Measurements from ENCODE around the gene FOXN3.

Gene FOXN3

DNA sequence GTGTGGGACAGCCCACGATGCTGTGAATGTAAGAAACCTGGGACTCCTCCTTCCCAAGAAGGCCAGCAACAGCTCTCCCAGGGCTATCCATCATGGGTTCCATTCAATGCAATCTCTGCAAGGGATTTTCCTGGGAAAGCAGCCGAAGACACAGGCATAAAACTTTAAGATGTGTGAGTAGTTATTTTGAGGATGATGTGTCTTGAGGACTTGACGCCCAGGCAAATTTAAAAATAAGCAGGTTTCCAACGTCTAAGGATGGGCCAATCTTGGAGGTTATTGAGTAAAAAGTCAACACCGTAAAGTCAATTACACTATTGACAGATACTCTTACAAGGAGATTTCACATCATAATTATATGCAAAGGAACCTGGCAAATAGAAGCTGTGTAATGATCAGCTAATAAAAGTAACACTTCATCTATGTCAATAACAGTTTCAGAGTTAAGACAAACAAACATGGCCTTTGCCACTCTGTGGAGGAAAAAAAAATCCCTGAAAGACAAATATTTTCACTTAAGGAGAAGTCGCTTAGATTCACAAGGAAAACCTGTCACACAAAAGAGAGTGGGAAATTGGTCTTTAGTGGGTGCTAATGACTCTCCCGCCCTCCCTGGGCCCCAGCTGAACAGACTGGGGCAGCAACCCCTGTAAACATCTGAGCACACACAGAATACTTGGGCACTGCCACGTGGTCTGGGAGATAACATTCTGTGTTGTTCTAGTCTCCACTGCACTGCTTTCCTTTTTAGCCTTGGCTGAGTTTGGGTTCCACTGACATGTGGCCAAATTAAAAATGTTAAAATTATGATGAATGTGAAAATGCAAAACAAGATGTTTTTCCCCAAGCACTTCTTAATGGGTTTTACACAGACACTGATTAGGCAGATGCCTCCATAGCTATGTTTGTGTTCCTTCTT is 240.9 kb downstream of the FOXN3 start:
- Histone ChIP-seq H3K27me3 (replicated peaks in 2 of 5; ENCODE audit: control insufficient read depth in 4 of 5, insufficient read depth in 5 of 5, low read length in 4 of 5) (no peaks in the 10 kb centered on the region), H3K27ac (ENCODE audit: insufficient read depth in 1 of 2, low read depth in 1 of 2, low read length in 2 of 2, poor library complexity in 1 of 2, severe bottlenecking in 2 of 2) (no peak overlapping the region), H3K9me3 (ENCODE audit: control extremely low read depth in 1 of 5, control insufficient read depth in 4 of 5, insufficient read depth in 2 of 5, low read depth in 1 of 5, low read length in 4 of 5) (peaks cover 3 to 12% (median 5%) of the 10 kb centered on the region in 5 experiments), H3K36me3 (ENCODE audit: control insufficient read depth in 4 of 4, insufficient read depth in 4 of 4, low read length in 3 of 4) (peaks cover 6 to 46% (median 25%) of the 10 kb centered on the region in 4 experiments), H3K4me1 (ENCODE audit: control extremely low read depth in 1 of 4, control insufficient read depth in 4 of 4, insufficient read depth in 4 of 4, low read length in 3 of 4) (peaks cover 0 to 11% (median 5%) of the 10 kb centered on the region in 4 experiments), H3K4me3 (ENCODE audit: control insufficient read depth in 1 of 7, extremely low read depth in 1 of 7, insufficient read depth in 4 of 7, low read depth in 2 of 7, low read length in 6 of 7) (no peak overlapping the region)
- 84% methylated on average over 6 of the region's 8 CpGs for WGBS (ENCODE audit: insufficient coverage)
- ChIA-PET POLR2A (no interaction called here), CTCF (interaction anchor here (0.6 to 4.7 kb wide), 17 partner anchors 10 to 1318 kb away, joined by 3 to 31 read pairs (median 5); no protein-coding TSS in a partner anchor)
- no peak for DNase-seq

- POLR2A ChIA-PET = no interaction called here
- CTCF ChIA-PET = interaction anchor here (1.3 kb wide), 1 partner anchor 67 kb away, joined by 3 read pairs; no protein-coding TSS in a partner anchor
- H3K27me3 ChIP-seq (replicated peaks in 2 of 5; ENCODE audit: control insufficient read depth in 4 of 5, insufficient read depth in 5 of 5, low read length in 4 of 5) = no peaks in the 10 kb centered on the region
- H3K36me3 ChIP-seq (ENCODE audit: control insufficient read depth in 4 of 4, insufficient read depth in 4 of 4, low read length in 3 of 4) = peaks cover 3 to 34% (median 21%) of the 10 kb centered on the region in 4 experiments
- peaks cover 8 to 20% (median 13%) of the 10 kb centered on the region in 4 experiments for H3K4me1 ChIP-seq (ENCODE audit: control extremely low read depth in 1 of 4, control insufficient read depth in 4 of 4, insufficient read depth in 4 of 4, low read length in 3 of 4)
- H3K4me3 ChIP-seq (ENCODE audit: control insufficient read depth in 1 of 7, extremely low read depth in 1 of 7, insufficient read depth in 4 of 7, low read depth in 2 of 7, low read length in 6 of 7) = no peak overlapping the region
- no peak for DNase-seq
- peaks cover 3 to 22% (median 5%) of the 10 kb centered on the region in 5 experiments for H3K9me3 ChIP-seq (ENCODE audit: control extremely low read depth in 1 of 5, control insufficient read depth in 4 of 5, insufficient read depth in 2 of 5, low read depth in 1 of 5, low read length in 4 of 5)
- H3K27ac ChIP-seq (ENCODE audit: insufficient read depth in 1 of 2, low read depth in 1 of 2, low read length in 2 of 2, poor library complexity in 1 of 2, severe bottlenecking in 2 of 2) = no peak overlapping the region
These were observed 245.4 kb downstream of the FOXN3 start for GRCh38 chr14:89171628-89172027.

DNA sequence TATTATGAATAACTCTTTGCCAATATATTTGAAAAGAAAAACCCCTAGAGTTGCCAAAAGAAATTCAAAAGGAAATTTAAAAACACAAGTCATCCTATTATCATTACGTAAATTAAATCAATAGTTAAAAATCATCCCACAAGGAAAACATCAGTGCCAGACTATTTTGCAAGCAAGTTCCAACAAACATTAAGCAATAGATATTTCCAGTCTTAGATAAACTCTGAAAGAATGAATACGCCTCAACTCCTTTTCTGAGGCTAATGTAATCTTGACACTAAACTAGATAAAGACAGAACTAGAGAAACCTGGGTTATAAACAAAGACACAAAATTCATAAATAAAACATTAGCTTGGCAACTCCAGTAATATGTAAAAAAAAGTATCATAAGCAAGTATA is 245.9 kb downstream of the FOXN3 start:
- Histone ChIP-seq H3K36me3 (ENCODE audit: control insufficient read depth in 4 of 4, insufficient read depth in 4 of 4, low read length in 3 of 4) (peaks cover 3 to 34% (median 21%) of the 10 kb centered on the region in 4 experiments), H3K9me3 (ENCODE audit: control extremely low read depth in 1 of 5, control insufficient read depth in 4 of 5, insufficient read depth in 2 of 5, low read depth in 1 of 5, low read length in 4 of 5) (peaks cover 3 to 22% (median 5%) of the 10 kb centered on the region in 5 experiments), H3K4me1 (ENCODE audit: control extremely low read depth in 1 of 4, control insufficient read depth in 4 of 4, insufficient read depth in 4 of 4, low read length in 3 of 4) (peaks cover 13 to 20% (median 18%) of the 10 kb centered on the region in 4 experiments), H3K27ac (ENCODE audit: insufficient read depth in 1 of 2, low read depth in 1 of 2, low read length in 2 of 2, poor library complexity in 1 of 2, severe bottlenecking in 2 of 2) (no peak overlapping the region), H3K27me3 (replicated peaks in 2 of 5; ENCODE audit: control insufficient read depth in 4 of 5, insufficient read depth in 5 of 5, low read length in 4 of 5) (no peaks in the 10 kb centered on the region), H3K4me3 (ENCODE audit: control insufficient read depth in 1 of 7, extremely low read depth in 1 of 7, insufficient read depth in 4 of 7, low read depth in 2 of 7, low read length in 6 of 7) (no peak overlapping the region)
- no peak for DNase-seq
- POLR2A ChIA-PET = no interaction called here
- CTCF ChIA-PET = no interaction called here
- WGBS (ENCODE audit: insufficient coverage) = 100% methylated on average over 1 of the region's 2 CpGs

- POLR2A ChIA-PET = no interaction called here
- H3K4me3 ChIP-seq (ENCODE audit: control insufficient read depth in 1 of 7, extremely low read depth in 1 of 7, insufficient read depth in 4 of 7, low read depth in 2 of 7, low read length in 6 of 7) = peak overlapping the region in 2 of 7 experiments; percentile 34 to 48
- DNase-seq = peak in 2 of 3 donors; percentile 33 to 45
- H3K27me3 ChIP-seq (replicated peaks in 2 of 5; ENCODE audit: control insufficient read depth in 4 of 5, insufficient read depth in 5 of 5, low read length in 4 of 5) = no peaks in the 10 kb centered on the region
- CTCF ChIA-PET = interaction anchor here (3.6 kb wide), 1 partner anchor 10 kb away, joined by 22 read pairs; no protein-coding TSS in a partner anchor
- H3K27ac ChIP-seq (ENCODE audit: insufficient read depth in 1 of 2, low read depth in 1 of 2, low read length in 2 of 2, poor library complexity in 1 of 2, severe bottlenecking in 2 of 2) = peak overlapping the region; percentile 36 to 37
- H3K36me3 ChIP-seq (ENCODE audit: control insufficient read depth in 4 of 4, insufficient read depth in 4 of 4, low read length in 3 of 4) = peaks cover 1 to 13% (median 8%) of the 10 kb centered on the region in 4 experiments
- 10% methylated on average over 6 of the region's 6 CpGs for WGBS (ENCODE audit: insufficient coverage)
- peaks cover 3 to 20% (median 5%) of the 10 kb centered on the region in 5 experiments for H3K9me3 ChIP-seq (ENCODE audit: control extremely low read depth in 1 of 5, control insufficient read depth in 4 of 5, insufficient read depth in 2 of 5, low read depth in 1 of 5, low read length in 4 of 5)
- peaks cover 22 to 50% (median 45%) of the 10 kb centered on the region in 4 experiments for H3K4me1 ChIP-seq (ENCODE audit: control extremely low read depth in 1 of 4, control insufficient read depth in 4 of 4, insufficient read depth in 4 of 4, low read length in 3 of 4)
These were observed 249.3 kb downstream of the FOXN3 start for GRCh38 chr14:89167705-89168104.

DNA sequence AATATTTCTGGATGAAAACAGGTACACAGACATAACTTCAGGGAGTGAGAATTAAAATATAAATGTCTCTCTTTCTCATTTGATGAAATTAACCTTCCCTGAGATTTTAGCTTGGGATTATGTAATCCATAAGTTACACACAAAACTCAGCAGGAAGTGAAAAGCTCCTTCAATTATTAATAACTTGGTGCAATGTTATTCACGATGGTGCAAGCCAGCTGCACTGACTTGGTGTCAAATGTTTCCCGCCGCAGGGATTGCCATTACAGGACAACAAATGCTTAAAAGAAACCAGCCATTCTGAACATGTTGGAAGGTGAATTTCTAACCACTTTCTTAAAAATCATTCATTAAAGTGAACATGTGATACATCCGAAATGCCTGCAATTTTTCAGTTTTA is 250.4 kb downstream of the FOXN3 start:
- no peak for DNase-seq
- Histone ChIP-seq H3K36me3 (ENCODE audit: control insufficient read depth in 4 of 4, insufficient read depth in 4 of 4, low read length in 3 of 4) (peaks cover 3 to 17% (median 9%) of the 10 kb centered on the region in 4 experiments), H3K27me3 (replicated peaks in 2 of 5; ENCODE audit: control insufficient read depth in 4 of 5, insufficient read depth in 5 of 5, low read length in 4 of 5) (no peaks in the 10 kb centered on the region), H3K27ac (ENCODE audit: insufficient read depth in 1 of 2, low read depth in 1 of 2, low read length in 2 of 2, poor library complexity in 1 of 2, severe bottlenecking in 2 of 2) (peak overlapping the region; percentile 79 to 91), H3K4me3 (ENCODE audit: control insufficient read depth in 1 of 7, extremely low read depth in 1 of 7, insufficient read depth in 4 of 7, low read depth in 2 of 7, low read length in 6 of 7) (peak overlapping the region in 1 of 7 experiments; percentile 67), H3K9me3 (ENCODE audit: control extremely low read depth in 1 of 5, control insufficient read depth in 4 of 5, insufficient read depth in 2 of 5, low read depth in 1 of 5, low read length in 4 of 5) (peaks cover 0 to 13% (median 2%) of the 10 kb centered on the region in 5 experiments), H3K4me1 (ENCODE audit: control extremely low read depth in 1 of 4, control insufficient read depth in 4 of 4, insufficient read depth in 4 of 4, low read length in 3 of 4) (peaks cover 22 to 53% (median 48%) of the 10 kb centered on the region in 4 experiments)
- 78% methylated on average over 3 of the region's 4 CpGs for WGBS (ENCODE audit: insufficient coverage)
- POLR2A ChIA-PET = no interaction called here
- CTCF ChIA-PET = interaction anchor here (1.0 to 3.6 kb wide), 4 partner anchors 11 to 162 kb away, joined by 3 to 22 read pairs (median 3); no protein-coding TSS in a partner anchor

DNA sequence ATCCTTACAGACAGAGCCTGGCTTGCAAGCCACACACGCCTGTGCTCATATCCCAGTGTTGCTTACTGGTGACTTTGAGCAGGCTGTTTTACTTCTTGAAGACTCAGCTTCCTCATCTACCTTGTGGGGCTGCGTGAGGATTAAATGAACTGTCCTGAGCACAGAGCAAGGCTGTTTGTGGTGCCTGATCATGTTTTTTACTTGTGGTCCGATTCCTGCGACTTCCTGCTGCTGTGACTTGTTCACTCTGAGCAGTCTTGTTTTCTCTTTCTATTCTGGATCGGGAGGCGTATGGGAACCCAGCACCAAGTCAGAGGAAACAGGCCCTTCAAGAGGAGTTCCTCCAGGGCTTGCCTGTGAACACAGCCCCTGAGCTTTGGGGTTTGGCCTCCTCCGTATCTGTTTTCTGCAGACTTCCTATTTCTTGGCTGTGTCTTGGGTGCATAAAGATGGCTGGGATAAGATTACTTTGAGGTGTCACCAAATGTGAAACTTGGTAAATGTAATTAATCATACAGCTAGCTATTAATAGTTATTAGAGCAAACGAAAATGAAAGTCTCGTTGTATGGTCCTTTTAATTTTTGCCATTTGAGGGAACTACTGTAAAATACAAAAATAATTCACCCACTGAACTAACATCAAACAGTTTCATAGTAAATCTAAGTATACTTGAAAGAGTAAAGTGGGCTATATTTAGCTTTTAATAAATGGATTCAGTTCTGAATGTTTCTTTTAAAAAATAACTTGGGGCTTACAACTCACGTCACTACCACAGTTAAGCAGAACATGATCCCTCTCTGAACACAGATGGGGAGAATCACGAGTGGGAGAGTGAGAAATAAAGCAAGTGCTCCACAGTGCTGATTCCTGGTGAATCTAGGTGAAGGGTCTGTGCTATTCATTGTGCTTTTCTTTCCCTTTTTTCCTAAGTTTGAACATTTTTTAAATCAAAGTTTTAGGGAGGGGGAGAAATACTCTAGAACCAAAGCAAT is 251.5 kb downstream of the FOXN3 start:
- WGBS (ENCODE audit: insufficient coverage) = 0% methylated on average over 6 of the region's 11 CpGs
- CTCF ChIA-PET = interaction anchor here (0.6 to 3.6 kb wide), 8 partner anchors 9 to 251 kb away, joined by 3 to 22 read pairs (median 4); no protein-coding TSS in a partner anchor
- H3K36me3 ChIP-seq (ENCODE audit: control insufficient read depth in 4 of 4, insufficient read depth in 4 of 4, low read length in 3 of 4) = peaks cover 5 to 20% (median 14%) of the 10 kb centered on the region in 4 experiments
- POLR2A ChIA-PET = interaction anchor here (0.6 to 1.4 kb wide), 3 partner anchors 13 to 453 kb away, joined by 3 to 4 read pairs (median 3); no protein-coding TSS in a partner anchor
- H3K9me3 ChIP-seq (ENCODE audit: control extremely low read depth in 1 of 5, control insufficient read depth in 4 of 5, insufficient read depth in 2 of 5, low read depth in 1 of 5, low read length in 4 of 5) = peaks cover 0 to 8% (median 0%) of the 10 kb centered on the region in 5 experiments
- peak overlapping the region; percentile 89 to 91 for H3K27ac ChIP-seq (ENCODE audit: insufficient read depth in 1 of 2, low read depth in 1 of 2, low read length in 2 of 2, poor library complexity in 1 of 2, severe bottlenecking in 2 of 2)
- peak overlapping the region in 6 of 7 experiments; percentile 46 to 76 (median 58) for H3K4me3 ChIP-seq (ENCODE audit: control insufficient read depth in 1 of 7, extremely low read depth in 1 of 7, insufficient read depth in 4 of 7, low read depth in 2 of 7, low read length in 6 of 7)
- DNase-seq = peak; percentile 99 to 100 (median 100)
- H3K4me1 ChIP-seq (ENCODE audit: control extremely low read depth in 1 of 4, control insufficient read depth in 4 of 4, insufficient read depth in 4 of 4, low read length in 3 of 4) = peaks cover 22 to 55% (median 50%) of the 10 kb centered on the region in 4 experiments
- no peaks in the 10 kb centered on the region for H3K27me3 ChIP-seq (replicated peaks in 2 of 5; ENCODE audit: control insufficient read depth in 4 of 5, insufficient read depth in 5 of 5, low read length in 4 of 5)

Measured in common myeloid progenitor, CD34-positive (primary cell).